ENCODE data around the gene ORMDL2. TPM values are rescaled to one million over a fixed set of nuclear protein-coding genes. Genes with fewer than 3 reads are reported as not detected.

The ORMDL2 gene
- total and polyA plus RNA-seq, 4 donors, result 22.4 to 98.1 (median 81.9) TPM

- Histone ChIP-seq H3K9ac (ENCODE audit: insufficient read depth in 1 of 2, low read length in 2 of 2) (no peak overlapping the region), H3K4me1 (ENCODE audit: control insufficient read depth in 5 of 5, insufficient read depth in 5 of 5, low read length in 5 of 5) (peaks cover 0 to 16% (median 4%) of the 10 kb centered on the region in 5 donors), H3K27me3 (ENCODE audit: control insufficient read depth in 3 of 3, insufficient read depth in 3 of 3, low read length in 2 of 3) (no peaks in the 10 kb centered on the region), H3K4me3 (no peak overlapping the region), H3K9me3 (ENCODE audit: control insufficient read depth in 4 of 4, insufficient read depth in 3 of 4, low read length in 3 of 4) (no peaks in the 10 kb centered on the region), H3K36me3 (ENCODE audit: control insufficient read depth in 4 of 4, insufficient read depth in 4 of 4, low read length in 4 of 4) (no peaks in the 10 kb centered on the region), H3K27ac (ENCODE audit: low read depth in 1 of 2, low read length in 1 of 2) (peak overlapping the region; percentile 37 to 89)
- WGBS, 2 donors, result 48 to 58% methylated on average over 3 of the region's 3 CpGs
- no peak for TF ChIP-seq CTCF (IDR thresholded peaks at IDR 0.05; ENCODE audit: control extremely low read depth, extremely low read depth)
- ATAC-seq (ENCODE audit: insufficient read depth, low FRiP score) (no peak), DNase-seq (no peak)
Observed at GRCh38 chr12:55847033-55847432, 29.2 kb downstream of the ORMDL2 start.

GRCh38 chr12:55847603-55848291 lies 29.9 kb downstream of the ORMDL2 start:
- no peak overlapping the region for H3K4me3 ChIP-seq
- H3K36me3 ChIP-seq (ENCODE audit: control insufficient read depth in 4 of 4, insufficient read depth in 4 of 4, low read length in 4 of 4), result no peaks in the 10 kb centered on the region
- peaks cover 0 to 9% (median 4%) of the 10 kb centered on the region in 5 donors for H3K4me1 ChIP-seq (ENCODE audit: control insufficient read depth in 5 of 5, insufficient read depth in 5 of 5, low read length in 5 of 5)
- ATAC-seq (ENCODE audit: insufficient read depth, low FRiP score) (peak; percentile 89), DNase-seq (peak; percentile 91 to 96 (median 95))
- H3K27ac ChIP-seq (ENCODE audit: low read depth in 1 of 2, low read length in 1 of 2), result peak overlapping the region; percentile 94 to 95
- H3K9ac ChIP-seq (ENCODE audit: insufficient read depth in 1 of 2, low read length in 2 of 2), result no peak overlapping the region
- whole genome bisulfite sequencing, 2 donors, result 38% methylated on average over 6 of the region's 6 CpGs
- no peaks in the 10 kb centered on the region for H3K9me3 ChIP-seq (ENCODE audit: control insufficient read depth in 4 of 4, insufficient read depth in 3 of 4, low read length in 3 of 4)
- TF ChIP-seq CTCF (IDR thresholded peaks at IDR 0.05; ENCODE audit: control extremely low read depth, extremely low read depth), result no peak
- H3K27me3 ChIP-seq (ENCODE audit: control insufficient read depth in 3 of 3, insufficient read depth in 3 of 3, low read length in 2 of 3), result no peaks in the 10 kb centered on the region

- DNase-seq, result no peak
- Histone ChIP-seq H3K9ac (ENCODE audit: insufficient read depth in 1 of 2, low read length in 2 of 2) (no peak overlapping the region), H3K9me3 (ENCODE audit: control insufficient read depth in 4 of 4, insufficient read depth in 3 of 4, low read length in 3 of 4) (no peaks in the 10 kb centered on the region), H3K4me3 (no peak overlapping the region), H3K27me3 (ENCODE audit: control insufficient read depth in 3 of 3, insufficient read depth in 3 of 3, low read length in 2 of 3) (no peaks in the 10 kb centered on the region), H3K36me3 (ENCODE audit: control insufficient read depth in 4 of 4, insufficient read depth in 4 of 4, low read length in 4 of 4) (no peaks in the 10 kb centered on the region), H3K4me1 (ENCODE audit: control insufficient read depth in 5 of 5, insufficient read depth in 5 of 5, low read length in 5 of 5) (peaks cover 0 to 4% (median 4%) of the 10 kb centered on the region in 5 donors), H3K27ac (ENCODE audit: low read depth in 1 of 2, low read length in 1 of 2) (no peak overlapping the region)
- ATAC-seq (ENCODE audit: insufficient read depth, low FRiP score), result no peak
- TF ChIP-seq CTCF (IDR thresholded peaks at IDR 0.05; ENCODE audit: control extremely low read depth, extremely low read depth), result no peak
- 81 to 91% methylated on average over 7 of the region's 7 CpGs for WGBS, 2 donors
Observed at GRCh38 chr12:55849616-55850343, 31.9 kb downstream of the ORMDL2 start.
